GM12864 (cell line): ENCODE measurements around the gene SERPINB10.

ENCODE experiments used
- DNase-seq: peaks from one replicate; pipeline ENCODE4 v3.0.0-alpha.2; 2011; ENCODE audit warnings: low read depth
- H3K4me3 ChIP-seq: 2 replicates; pipeline ENCODE4 v1.5.1; 2011; ENCODE audit warnings: mild to moderate bottlenecking, low read depth, low read length, control low read depth
- CTCF ChIP-seq: IDR thresholded peaks from 2 replicates; pipeline ENCODE4 v1.5.1; 2011; ENCODE audit warnings: low read depth, mild to moderate bottlenecking, moderate library complexity, low read length, control low read depth, inconsistent platforms; ENCODE audit errors: missing control alignments

Gene SERPINB10, protein sequence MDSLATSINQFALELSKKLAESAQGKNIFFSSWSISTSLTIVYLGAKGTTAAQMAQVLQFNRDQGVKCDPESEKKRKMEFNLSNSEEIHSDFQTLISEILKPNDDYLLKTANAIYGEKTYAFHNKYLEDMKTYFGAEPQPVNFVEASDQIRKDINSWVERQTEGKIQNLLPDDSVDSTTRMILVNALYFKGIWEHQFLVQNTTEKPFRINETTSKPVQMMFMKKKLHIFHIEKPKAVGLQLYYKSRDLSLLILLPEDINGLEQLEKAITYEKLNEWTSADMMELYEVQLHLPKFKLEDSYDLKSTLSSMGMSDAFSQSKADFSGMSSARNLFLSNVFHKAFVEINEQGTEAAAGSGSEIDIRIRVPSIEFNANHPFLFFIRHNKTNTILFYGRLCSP

DNA sequence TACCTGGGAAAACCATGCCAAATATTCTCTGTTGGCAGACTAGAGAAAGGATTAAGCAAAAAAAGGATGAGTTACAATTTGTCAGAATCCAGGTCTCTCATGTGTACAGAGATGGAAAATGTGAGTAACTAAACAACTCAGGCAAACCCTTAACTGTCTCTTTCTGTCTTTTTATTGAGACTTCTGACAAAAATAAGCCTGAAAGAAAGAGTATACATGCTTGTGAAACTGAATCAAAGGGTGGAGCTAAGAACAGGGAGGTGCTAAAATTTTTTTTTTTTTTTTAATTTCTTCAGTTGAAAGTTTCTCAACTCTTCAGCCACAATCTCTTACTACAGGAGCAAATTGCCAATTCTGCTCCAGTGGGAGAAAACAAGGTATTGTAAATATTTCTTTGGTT is at the start of gene SERPINB10:
SERPINB10 (plus strand) TSS at position 295 of the 400 bp plus-strand sequence. CDS start 7,553 bp downstream, outside the sequence.
- TF ChIP-seq CTCF = no peak
- DNase-seq = peak; percentile 24
- H3K4me3 ChIP-seq = no peak within 1 kb of the TSS; the same call in 1 of the 2 replicates

DNA sequence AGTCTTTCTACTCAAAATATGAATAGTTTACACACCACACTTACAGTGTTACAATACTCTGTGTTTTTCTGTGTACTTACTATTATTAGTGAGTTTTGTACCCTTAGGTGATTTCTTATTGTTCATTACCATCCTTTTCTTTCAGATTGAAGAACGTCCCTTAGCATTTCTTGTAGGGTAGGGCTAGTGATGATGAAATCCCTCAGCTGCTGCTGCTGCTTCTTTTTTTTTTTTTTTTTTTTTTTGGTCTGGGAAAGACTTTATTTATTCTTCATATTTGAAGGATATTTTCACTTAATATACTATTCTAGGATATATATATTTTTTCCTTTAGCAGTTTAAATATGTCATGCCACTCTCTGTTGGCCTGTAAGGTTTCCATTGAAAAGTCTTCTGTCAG is 49.3 kb upstream of the SERPINB10 start:
- DNase-seq = no peak
- TF ChIP-seq CTCF = no peak
- H3K4me3 ChIP-seq = no peak overlapping the region

GRCh38 chr18:63859781-63860475 is 47.8 kb upstream of the SERPINB10 start:
- no peak for DNase-seq
- no peak for TF ChIP-seq CTCF

DNA sequence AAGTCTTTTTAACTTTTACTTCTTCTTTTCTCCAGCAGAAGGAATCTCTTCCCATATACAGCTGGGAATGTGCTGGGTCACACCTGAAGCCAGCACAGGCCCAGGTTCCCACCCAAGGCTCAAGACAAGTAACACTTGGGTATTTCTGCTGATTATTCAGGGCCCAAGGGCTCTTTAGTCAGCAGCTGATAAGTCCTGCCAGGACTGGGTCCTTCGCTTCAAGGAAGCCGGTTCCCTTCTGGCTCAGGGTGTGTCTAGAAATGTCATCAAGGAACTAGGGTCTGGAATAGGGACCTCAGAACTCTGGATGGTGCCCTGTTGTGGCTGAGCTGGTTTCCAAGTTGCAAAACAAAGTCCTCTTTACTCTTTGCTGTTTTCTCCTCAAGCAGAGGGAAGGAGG is 47.2 kb upstream of the SERPINB10 start:
- H3K4me3 ChIP-seq = no peak overlapping the region
- no peak for DNase-seq
- no peak for TF ChIP-seq CTCF

More at GRCh38 chr18:63859781-63860475, 47.8 kb upstream of the SERPINB10 start:
- H3K4me3 ChIP-seq = no peak overlapping the region

DNA sequence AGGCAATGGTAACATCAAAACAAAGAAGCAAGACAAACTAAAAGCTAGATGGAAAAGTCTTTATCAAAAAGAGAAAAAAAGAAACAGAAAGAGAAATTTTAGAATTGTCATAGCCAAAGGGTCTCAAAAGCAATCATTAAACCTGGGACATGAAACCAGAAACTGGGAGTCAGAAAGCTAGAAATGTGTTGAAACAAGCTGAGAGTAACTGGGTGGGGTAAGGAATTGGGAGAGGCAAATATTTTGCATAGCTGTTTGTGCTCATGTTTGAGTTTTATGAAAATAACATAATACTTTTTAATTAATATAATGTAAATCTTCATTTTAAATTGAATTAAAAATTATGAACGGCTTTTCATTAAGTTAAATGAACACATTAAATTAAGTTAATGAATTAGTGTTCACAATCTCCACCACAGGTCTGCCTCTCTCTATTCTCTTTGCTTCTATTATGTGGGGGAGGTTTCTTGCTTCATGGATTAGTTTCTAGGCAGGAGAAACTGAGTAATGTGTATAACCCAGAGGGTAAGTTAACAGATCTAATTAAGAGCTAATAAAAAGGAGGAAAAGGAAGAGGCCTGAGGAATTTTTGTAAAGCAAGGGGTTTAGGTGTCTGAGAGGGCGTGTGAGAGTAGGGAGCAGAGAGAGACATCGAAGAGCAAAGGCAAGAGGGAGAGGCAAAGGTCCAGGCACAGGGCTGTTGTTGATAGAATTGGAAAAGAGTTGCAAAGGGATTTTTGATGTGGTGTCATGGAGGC is 40.2 kb upstream of the SERPINB10 start:
- no peak for TF ChIP-seq CTCF
- H3K4me3 ChIP-seq = no peak overlapping the region
- no peak for DNase-seq

GRCh38 chr18:63868546-63868945 is 39.2 kb upstream of the SERPINB10 start:
- TF ChIP-seq CTCF = no peak
- no peak overlapping the region for H3K4me3 ChIP-seq

More at GRCh38 chr18:63868546-63868945, 39.2 kb upstream of the SERPINB10 start:
- DNase-seq = no peak
